Esophagus muscularis mucosa (tissue), 3 donors: ENCODE data around the gene FMO1.

ENCODE experiments used
- POLR2A ChIP-seq: fragments of 450-650 bp; IDR thresholded peaks from one replicate; pipeline ENCODE4 v1.6.1; 2017; ENCODE audit warnings: antibody characterized with exemption, moderate library complexity, mild to moderate bottlenecking, low read depth
- POLR2AphosphoS5 ChIP-seq, 2 donors: sonication (generic); formaldehyde crosslinking; IDR thresholded peaks; one replicate each; pipeline ENCODE4 v1.6.1; 2017; ENCODE audit warnings: antibody characterized with exemption in 2 of 2
- TF ChIP-seq, protein P1 (sequence below), 3 experiments: fragments of 200-600 bp in 2 of 3; fragments of 450-650 bp in 1 of 3; sonication (generic) in 2 of 3; IDR thresholded peaks; one replicate each; pipeline ENCODE4 v1.5.1; 2017 to 2019; ENCODE audit warnings: antibody characterized with exemption in 3 of 3, mild to moderate bottlenecking in 2 of 3, moderate library complexity in 1 of 3

- TF ChIP-seq, protein P1, sequence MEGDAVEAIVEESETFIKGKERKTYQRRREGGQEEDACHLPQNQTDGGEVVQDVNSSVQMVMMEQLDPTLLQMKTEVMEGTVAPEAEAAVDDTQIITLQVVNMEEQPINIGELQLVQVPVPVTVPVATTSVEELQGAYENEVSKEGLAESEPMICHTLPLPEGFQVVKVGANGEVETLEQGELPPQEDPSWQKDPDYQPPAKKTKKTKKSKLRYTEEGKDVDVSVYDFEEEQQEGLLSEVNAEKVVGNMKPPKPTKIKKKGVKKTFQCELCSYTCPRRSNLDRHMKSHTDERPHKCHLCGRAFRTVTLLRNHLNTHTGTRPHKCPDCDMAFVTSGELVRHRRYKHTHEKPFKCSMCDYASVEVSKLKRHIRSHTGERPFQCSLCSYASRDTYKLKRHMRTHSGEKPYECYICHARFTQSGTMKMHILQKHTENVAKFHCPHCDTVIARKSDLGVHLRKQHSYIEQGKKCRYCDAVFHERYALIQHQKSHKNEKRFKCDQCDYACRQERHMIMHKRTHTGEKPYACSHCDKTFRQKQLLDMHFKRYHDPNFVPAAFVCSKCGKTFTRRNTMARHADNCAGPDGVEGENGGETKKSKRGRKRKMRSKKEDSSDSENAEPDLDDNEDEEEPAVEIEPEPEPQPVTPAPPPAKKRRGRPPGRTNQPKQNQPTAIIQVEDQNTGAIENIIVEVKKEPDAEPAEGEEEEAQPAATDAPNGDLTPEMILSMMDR (IDR thresholded peaks at IDR 0.05), result no peak
- TF ChIP-seq POLR2A (no peak), POLR2AphosphoS5 (IDR thresholded peaks at IDR 0.05) (no peak)
These were observed 34.5 kb upstream of the FMO1 start for GRCh38 chr1:171213559-171214454.
